HG03457 (cell line): Measurements from ENCODE around the gene SPRR3.
A peak's percentile ranks its signal among the peaks of the same experiment; 100 is the strongest.

Source experiments
- ATAC-seq: cut with Tn5 transposase; IDR thresholded peaks from one replicate; pipeline ENCODE4 v1.9.1; 2021; ENCODE audit warnings: moderate number of reproducible peaks; ENCODE audit not compliant: unreplicated experiment

SPRR3 gene

GRCh38 chr1:153001382-153001781 lies at the start of gene SPRR3:
TSS of gene SPRR3 (plus strand) at chr1:153001749. CDS start at chr1:153003021, 1,272 bp downstream.
- ATAC-seq, result no peak

GRCh38 chr1:152953761-152954160 lies 47.8 kb upstream of the SPRR3 start:
- no peak for ATAC-seq

- no peak for ATAC-seq
Observed at GRCh38 chr1:152954436-152954835, 47.1 kb upstream of the SPRR3 start.

GRCh38 chr1:152957561-152957960 lies 44.0 kb upstream of the SPRR3 start:
- no peak for ATAC-seq

- ATAC-seq, result no peak
Observed at GRCh38 chr1:152959273-152959672, 42.3 kb upstream of the SPRR3 start.

- ATAC-seq, result no peak
Observed at GRCh38 chr1:152959801-152960451, 41.6 kb upstream of the SPRR3 start.

- ATAC-seq, result no peak
Observed at GRCh38 chr1:152960452-152961044, 41.0 kb upstream of the SPRR3 start.

GRCh38 chr1:152961226-152961891 lies 40.2 kb upstream of the SPRR3 start:
- no peak for ATAC-seq

- ATAC-seq, result no peak
Observed at GRCh38 chr1:152962876-152963415, 38.6 kb upstream of the SPRR3 start.

- no peak for ATAC-seq
Observed at GRCh38 chr1:152964536-152964935, 37.0 kb upstream of the SPRR3 start.

GRCh38 chr1:152965853-152966252 lies 35.7 kb upstream of the SPRR3 start:
- ATAC-seq, result no peak

GRCh38 chr1:152967201-152967600 lies 34.3 kb upstream of the SPRR3 start:
- no peak for ATAC-seq

- ATAC-seq, result peak; percentile 54
Observed at GRCh38 chr1:152968248-152968647, 33.3 kb upstream of the SPRR3 start.

GRCh38 chr1:152969036-152969435 lies 32.5 kb upstream of the SPRR3 start:
- no peak for ATAC-seq

- no peak for ATAC-seq
Observed at GRCh38 chr1:152970495-152970894, 31.1 kb upstream of the SPRR3 start, which contains the start of gene SPRR4. TSS of gene SPRR4 (plus strand) at chr1:152970648. CDS start at chr1:152971891, 1,243 bp downstream.

GRCh38 chr1:152972196-152972886 lies 29.2 kb upstream of the SPRR3 start:
- ATAC-seq, result no peak

- no peak for ATAC-seq
Observed at GRCh38 chr1:152976688-152977087, 24.9 kb upstream of the SPRR3 start.

GRCh38 chr1:152977614-152978013 lies 23.9 kb upstream of the SPRR3 start:
- ATAC-seq, result no peak

GRCh38 chr1:152980676-152981075 lies 20.9 kb upstream of the SPRR3 start:
- ATAC-seq, result no peak

- ATAC-seq, result no peak
Observed at GRCh38 chr1:152981146-152981871, 20.2 kb upstream of the SPRR3 start.

GRCh38 chr1:152982076-152982475 lies 19.5 kb upstream of the SPRR3 start:
- no peak for ATAC-seq
